ENCODE measurements around the gene CT47C1.

- TF ChIP-seq POLR2A (IDR thresholded peaks at IDR 0.05), result no peak
- TF ChIP-seq, protein P1, sequence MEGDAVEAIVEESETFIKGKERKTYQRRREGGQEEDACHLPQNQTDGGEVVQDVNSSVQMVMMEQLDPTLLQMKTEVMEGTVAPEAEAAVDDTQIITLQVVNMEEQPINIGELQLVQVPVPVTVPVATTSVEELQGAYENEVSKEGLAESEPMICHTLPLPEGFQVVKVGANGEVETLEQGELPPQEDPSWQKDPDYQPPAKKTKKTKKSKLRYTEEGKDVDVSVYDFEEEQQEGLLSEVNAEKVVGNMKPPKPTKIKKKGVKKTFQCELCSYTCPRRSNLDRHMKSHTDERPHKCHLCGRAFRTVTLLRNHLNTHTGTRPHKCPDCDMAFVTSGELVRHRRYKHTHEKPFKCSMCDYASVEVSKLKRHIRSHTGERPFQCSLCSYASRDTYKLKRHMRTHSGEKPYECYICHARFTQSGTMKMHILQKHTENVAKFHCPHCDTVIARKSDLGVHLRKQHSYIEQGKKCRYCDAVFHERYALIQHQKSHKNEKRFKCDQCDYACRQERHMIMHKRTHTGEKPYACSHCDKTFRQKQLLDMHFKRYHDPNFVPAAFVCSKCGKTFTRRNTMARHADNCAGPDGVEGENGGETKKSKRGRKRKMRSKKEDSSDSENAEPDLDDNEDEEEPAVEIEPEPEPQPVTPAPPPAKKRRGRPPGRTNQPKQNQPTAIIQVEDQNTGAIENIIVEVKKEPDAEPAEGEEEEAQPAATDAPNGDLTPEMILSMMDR (IDR thresholded peaks at IDR 0.05), result no peak
Observed at GRCh38 chrX:119105826-119106225, 33.0 kb downstream of the CT47C1 start.

All from uterus (tissue), 2 donors.